OCI-LY3 (cell line): ENCODE data around the gene DCTN3.
A peak's percentile ranks its signal among the peaks of the same experiment; 100 is the strongest.

Source experiments
- H2AFZ ChIP-seq: fragments of 200-600, 300-600 bp; shearing (Covaris generic); 2 replicates; pipeline ENCODE4 v1.6.0; 2014; ENCODE audit warnings: antibody characterized with exemption, low read depth, low read length
- H3K27ac ChIP-seq: fragments of 200-600, 300-600 bp; sonication (generic); 2 replicates; pipeline ENCODE4 v1.5.1; 2014; ENCODE audit warnings: mild to moderate bottlenecking, low read length, moderate library complexity, mixed read lengths
- H3K27me3 ChIP-seq: fragments of 200-600, 300-600 bp; sonication (generic); 2 replicates; pipeline ENCODE4 v1.6.1; 2014; ENCODE audit warnings: low read depth, low read length, mixed read lengths
- H3K36me3 ChIP-seq: fragments of 200-600, 300-600 bp; sonication (generic); replicated peaks from 2 replicates; pipeline ENCODE3; 2014; ENCODE audit warnings: low read depth, low read length, mixed read lengths
- H3K4me1 ChIP-seq: fragments of 300-600, 200-600 bp; sonication (generic); 2 replicates; pipeline ENCODE4 v1.6.1; 2014; ENCODE audit warnings: low read length, mixed read lengths
- H3K4me2 ChIP-seq: fragments of 200-600, 300-600 bp; sonication (generic); 2 replicates; pipeline ENCODE4 v1.6.1; 2014; ENCODE audit warnings: low read length, mixed read lengths
- H3K4me3 ChIP-seq: fragments of 300-600, 200-600 bp; sonication (generic); 2 replicates; pipeline ENCODE4 v1.5.1; 2014; ENCODE audit warnings: antibody characterized with exemption, mild to moderate bottlenecking, low read length, moderate library complexity
- H3K79me2 ChIP-seq: fragments of 300-600, 200-600 bp; shearing (Covaris generic); 2 replicates; pipeline ENCODE4 v1.6.1; 2014; ENCODE audit warnings: mild to moderate bottlenecking, low read length, mixed read lengths
- H3K9ac ChIP-seq: fragments of 300-600, 200-600 bp; shearing (Covaris generic); 2 replicates; pipeline ENCODE4 v1.6.0; 2014; ENCODE audit warnings: mild to moderate bottlenecking, low read length, moderate library complexity
- H3K9me3 ChIP-seq: fragments of 200-600, 300-600 bp; shearing (Covaris generic); 2 replicates; pipeline ENCODE4 v1.6.1; 2014; ENCODE audit warnings: low read length, mixed read lengths; ENCODE audit not compliant: insufficient read depth
- H4K20me1 ChIP-seq: fragments of 200-600, 300-600 bp; sonication (generic); 2 replicates; pipeline ENCODE4 v1.6.1; 2016; ENCODE audit warnings: low read length, mixed read lengths; ENCODE audit not compliant: insufficient read depth
- CTCF ChIP-seq: fragments of 200-600, 300-600 bp; sonication (generic); IDR thresholded peaks from 2 replicates; pipeline ENCODE4 v1.5.1; 2014; ENCODE audit warnings: antibody characterized with exemption, low read length, low read depth
- EZH2phosphoT487 ChIP-seq: fragments of 200-600 bp; shearing (Covaris generic); IDR thresholded peaks from 2 replicates; pipeline ENCODE4 v1.6.1; 2018; ENCODE audit warnings: antibody characterized with exemption, mixed run types, low read depth

The DCTN3 gene

GRCh38 chr9:34629491-34629808 lies 9.2 kb upstream of the DCTN3 start:
- Histone ChIP-seq H3K79me2 (no peaks in the 10 kb centered on the region), H3K27ac (no peak overlapping the region), H3K4me1 (peaks cover 7% of the 10 kb centered on the region; the same call in 1 of the 2 replicates), H3K36me3 (no peaks in the 10 kb centered on the region), H4K20me1 (no peaks in the 10 kb centered on the region), H3K9ac (no peak overlapping the region), H2AFZ (no peak overlapping the region), H3K4me3 (peak overlapping the region; percentile 71), H3K9me3 (no peaks in the 10 kb centered on the region), H3K4me2 (peak overlapping the region; percentile 71), H3K27me3 (peaks cover 42% of the 10 kb centered on the region)
- TF ChIP-seq EZH2phosphoT487: no peak
- no peak for TF ChIP-seq CTCF

- no peaks in the 10 kb centered on the region for H3K36me3 ChIP-seq
- no peaks in the 10 kb centered on the region for H3K79me2 ChIP-seq
- TF ChIP-seq EZH2phosphoT487: no peak
- TF ChIP-seq CTCF: no peak
- H3K4me2 ChIP-seq: peak within 1 kb of the TSS; percentile 71
- H4K20me1 ChIP-seq: no peaks in the 10 kb centered on the region
- no peak within 1 kb of the TSS for H3K27ac ChIP-seq
- H3K9ac ChIP-seq: no peak within 1 kb of the TSS
- H2AFZ ChIP-seq: no peak within 1 kb of the TSS
- H3K9me3 ChIP-seq: no peaks in the 10 kb centered on the region
- H3K4me1 ChIP-seq: peaks cover 7% of the 10 kb centered on the region; the same call in 1 of the 2 replicates
- H3K4me3 ChIP-seq: peak within 1 kb of the TSS; percentile 71
- H3K27me3 ChIP-seq: peaks cover 42% of the 10 kb centered on the region
Measured at GRCh38 chr9:34628656-34629490, 8.6 kb upstream of the DCTN3 start, which contains the start of gene ARID3C. Gene ARID3C (minus strand): TSS chr9:34629066. CDS start chr9:34628014, 1,052 bp downstream.

DNA sequence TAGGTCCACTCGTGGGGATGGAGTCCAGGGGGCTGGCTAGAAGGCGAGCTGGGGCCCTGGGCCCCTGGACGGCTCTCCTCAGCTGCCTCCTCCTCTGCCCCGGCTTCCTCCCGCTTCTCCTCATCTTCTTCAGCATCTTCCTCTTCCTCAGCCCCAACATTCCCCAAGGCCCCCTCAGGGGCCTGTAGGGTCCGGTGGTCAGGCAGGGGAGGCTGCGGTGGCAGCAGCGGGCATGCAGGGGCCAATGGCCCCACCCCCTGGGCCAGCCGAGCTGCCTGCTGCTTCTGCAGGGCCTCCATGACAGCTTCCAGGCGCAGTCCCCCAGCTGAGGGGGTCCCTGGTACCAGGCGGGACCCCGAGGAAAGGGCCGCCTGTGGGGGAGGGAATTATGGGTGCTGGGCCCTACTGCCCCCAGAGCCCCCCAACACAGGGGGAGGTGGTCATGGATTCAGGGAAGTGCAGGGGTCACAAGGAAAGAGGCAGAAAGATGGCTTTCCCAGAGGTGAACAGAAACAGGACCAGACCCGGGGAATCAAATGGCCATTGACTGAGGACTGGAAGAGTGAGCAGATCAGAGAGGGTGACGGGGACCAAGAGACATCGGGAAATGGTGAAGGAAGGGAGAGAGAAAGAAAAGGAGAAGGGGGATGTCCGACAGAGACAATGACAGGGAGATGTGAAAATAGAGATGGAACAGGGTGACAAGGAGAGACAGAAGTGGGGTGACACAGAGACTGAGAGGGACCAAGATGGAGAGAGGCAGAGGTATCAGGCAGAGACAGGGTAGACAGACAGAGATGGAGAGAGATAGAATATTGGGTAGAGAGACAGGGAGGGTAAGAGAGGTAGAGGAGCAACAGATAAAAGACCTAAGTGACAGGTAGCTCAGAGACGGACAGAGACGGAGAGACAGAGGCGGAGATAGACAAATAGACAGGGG lies 7.7 kb upstream of the DCTN3 start:
- Histone ChIP-seq H3K4me2 (peak overlapping the region; percentile 71), H3K4me3 (peak overlapping the region; percentile 71), H3K4me1 (peaks cover 7% of the 10 kb centered on the region; the same call in 1 of the 2 replicates), H3K9me3 (no peaks in the 10 kb centered on the region), H2AFZ (no peak overlapping the region), H4K20me1 (no peaks in the 10 kb centered on the region), H3K27me3 (peaks cover 42% of the 10 kb centered on the region), H3K27ac (no peak overlapping the region), H3K36me3 (no peaks in the 10 kb centered on the region), H3K9ac (no peak overlapping the region), H3K79me2 (no peaks in the 10 kb centered on the region)
- TF ChIP-seq CTCF: no peak
- peak; percentile 12; the same call in 1 of the 2 replicates for TF ChIP-seq EZH2phosphoT487

- Histone ChIP-seq H3K9me3 (no peaks in the 10 kb centered on the region), H3K27me3 (peaks cover 42% of the 10 kb centered on the region), H2AFZ (no peak overlapping the region), H3K79me2 (no peaks in the 10 kb centered on the region), H4K20me1 (no peaks in the 10 kb centered on the region), H3K36me3 (no peaks in the 10 kb centered on the region), H3K27ac (no peak overlapping the region), H3K4me3 (no peak overlapping the region), H3K4me1 (peaks cover 13% of the 10 kb centered on the region), H3K9ac (no peak overlapping the region), H3K4me2 (no peak overlapping the region)
- no peak for TF ChIP-seq CTCF
- TF ChIP-seq EZH2phosphoT487: no peak
Measured at GRCh38 chr9:34625186-34625486, 4.8 kb upstream of the DCTN3 start.
